ENCODE results near the gene NRAS.

DNA sequence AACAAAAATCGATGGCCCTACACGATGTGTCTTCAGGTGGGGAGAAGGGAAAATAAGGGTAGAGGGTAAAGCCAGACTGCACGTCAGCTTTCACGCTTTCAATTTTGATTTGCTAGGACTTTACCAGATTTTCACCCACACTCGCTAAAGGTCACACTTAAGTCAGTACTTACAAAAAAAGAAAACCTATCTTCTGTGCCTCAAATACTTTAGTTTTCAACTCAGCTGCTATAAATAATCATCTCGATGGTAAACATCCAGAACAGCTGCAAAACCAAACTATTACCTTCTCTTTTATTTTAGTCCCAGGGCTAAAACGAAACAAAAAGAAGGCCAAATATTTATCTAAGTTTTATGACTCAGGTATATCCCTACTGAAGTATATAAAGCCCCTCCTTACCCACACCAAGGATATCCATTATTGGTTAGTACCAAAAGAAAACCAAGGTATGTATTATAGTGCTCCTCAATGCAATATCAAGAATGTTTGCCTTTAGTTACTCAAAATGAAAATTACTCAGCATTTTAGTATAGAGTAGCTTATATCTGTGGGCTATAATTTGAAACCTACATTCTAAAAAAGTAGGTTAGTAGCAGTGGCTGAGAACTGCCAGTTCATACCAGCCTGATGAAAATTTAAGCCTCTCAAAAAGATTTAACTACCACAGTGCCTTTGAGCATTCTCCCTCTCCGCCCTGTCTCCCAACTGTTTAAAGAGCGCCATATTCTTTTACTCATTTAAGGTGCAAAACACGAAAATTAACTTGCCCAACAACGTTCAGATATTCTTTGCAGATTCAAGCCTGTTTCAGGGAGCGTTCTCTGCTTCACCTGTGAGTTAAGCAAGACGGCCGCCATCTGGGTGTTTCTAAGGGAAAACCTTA is 39.7 kb upstream of the NRAS start:
- TF ChIP-seq, protein P1, sequence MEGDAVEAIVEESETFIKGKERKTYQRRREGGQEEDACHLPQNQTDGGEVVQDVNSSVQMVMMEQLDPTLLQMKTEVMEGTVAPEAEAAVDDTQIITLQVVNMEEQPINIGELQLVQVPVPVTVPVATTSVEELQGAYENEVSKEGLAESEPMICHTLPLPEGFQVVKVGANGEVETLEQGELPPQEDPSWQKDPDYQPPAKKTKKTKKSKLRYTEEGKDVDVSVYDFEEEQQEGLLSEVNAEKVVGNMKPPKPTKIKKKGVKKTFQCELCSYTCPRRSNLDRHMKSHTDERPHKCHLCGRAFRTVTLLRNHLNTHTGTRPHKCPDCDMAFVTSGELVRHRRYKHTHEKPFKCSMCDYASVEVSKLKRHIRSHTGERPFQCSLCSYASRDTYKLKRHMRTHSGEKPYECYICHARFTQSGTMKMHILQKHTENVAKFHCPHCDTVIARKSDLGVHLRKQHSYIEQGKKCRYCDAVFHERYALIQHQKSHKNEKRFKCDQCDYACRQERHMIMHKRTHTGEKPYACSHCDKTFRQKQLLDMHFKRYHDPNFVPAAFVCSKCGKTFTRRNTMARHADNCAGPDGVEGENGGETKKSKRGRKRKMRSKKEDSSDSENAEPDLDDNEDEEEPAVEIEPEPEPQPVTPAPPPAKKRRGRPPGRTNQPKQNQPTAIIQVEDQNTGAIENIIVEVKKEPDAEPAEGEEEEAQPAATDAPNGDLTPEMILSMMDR (IDR thresholded peaks at IDR 0.05), result no peak
- TF ChIP-seq POLR2A (IDR thresholded peaks at IDR 0.05), result no peak

Data from body of pancreas (tissue), 4 donors.